Measurements from ENCODE around the gene WFDC1. TPM values are rescaled to one million over a fixed set of nuclear protein-coding genes. Genes with fewer than 3 reads are reported as not detected.

Gene WFDC1
- total and polyA plus RNA-seq, 2 of the 4 experiments (the other 2 are of a cell fraction) = 4.7 to 6.8 TPM

- no peak overlapping the region for H3K9ac ChIP-seq (ENCODE audit: low read depth, low read length)
- no peak overlapping the region for H3K14ac ChIP-seq (replicated peaks; ENCODE audit: low read depth, low read length)
- POLR2A ChIA-PET (ENCODE audit: unreplicated experiment) = no interaction called here
- H3K9me1 ChIP-seq (ENCODE audit: insufficient read depth, low read length) = no peaks in the 10 kb centered on the region
- no peaks in the 10 kb centered on the region for H3K79me1 ChIP-seq (ENCODE audit: low read depth in 1 of 2, low read length in 2 of 2)
- intact Hi-C loops (cut with micrococcal nuclease) = no loop called here
- no peak overlapping the region for H2AK5ac ChIP-seq (ENCODE audit: low read depth, low read length)
- H2AFZ ChIP-seq (replicated peaks; ENCODE audit: low read length, poor library complexity) = no peak overlapping the region
- H4K91ac ChIP-seq (ENCODE audit: insufficient read depth, low read depth, low read length) = no peak overlapping the region
- no peak overlapping the region for H3K23ac ChIP-seq (ENCODE audit: low read depth, low read length)
- in situ Hi-C loops (cut with MboI; ENCODE audit: low sequenced_read_pairs) = no loop called here
- no peak overlapping the region for H2BK15ac ChIP-seq (ENCODE audit: low read depth, low read length)
- no CpG with 5 or more reads among the region's 7 CpGs for WGBS, 2 experiments (ENCODE audit: extremely low coverage in 2 of 2, insufficient read length in 1 of 2)
- no peak overlapping the region for H2BK120ac ChIP-seq (ENCODE audit: low read depth, low read length)
- H4K20me1 ChIP-seq (ENCODE audit: insufficient read depth, low read length) = no peaks in the 10 kb centered on the region
- no peak overlapping the region for H2AK9ac ChIP-seq (replicated peaks; ENCODE audit: low read depth, low read length, poor library complexity)
- H3K27me3 ChIP-seq (ENCODE audit: control insufficient read depth, insufficient read depth, low read length) = peaks cover 59% of the 10 kb centered on the region
- H3K27ac ChIP-seq (ENCODE audit: insufficient read depth, low read length) = no peak overlapping the region
- H3K56ac ChIP-seq (ENCODE audit: extremely low read depth, insufficient read depth, low read length) = no peak overlapping the region
- ATAC-seq (ENCODE audit: low read depth) (no peak), DNase-seq (no peak)
- CTCF ChIA-PET = no interaction called here
- H4K5ac ChIP-seq (ENCODE audit: low read depth, low read length) = no peak overlapping the region
- no peak overlapping the region for H3K4me3 ChIP-seq (ENCODE audit: insufficient read depth, low read depth, low read length)
- no peaks in the 10 kb centered on the region for H3K36me3 ChIP-seq (ENCODE audit: control insufficient read depth, insufficient read depth, low read length)
- no peak overlapping the region for H3K4me2 ChIP-seq (ENCODE audit: low read depth, low read length)
- no peak overlapping the region for H2BK20ac ChIP-seq (ENCODE audit: low read depth, low read length)
- BruUV-seq (replicated peaks) = no TSS peak
- H3K18ac ChIP-seq (ENCODE audit: low read depth, low read length) = no peak overlapping the region
- no peaks in the 10 kb centered on the region for H3K9me3 ChIP-seq (ENCODE audit: control insufficient read depth, insufficient read depth, low read length)
- H3K4ac ChIP-seq (ENCODE audit: low read depth, low read length) = no peak overlapping the region
- H4K8ac ChIP-seq (ENCODE audit: low read depth in 2 of 2, low read length in 2 of 2) = no peak overlapping the region
- H2BK5ac ChIP-seq (ENCODE audit: low read depth, low read length, poor library complexity, severe bottlenecking) = no peak overlapping the region
- no peak for TF ChIP-seq ELK1 (IDR thresholded peaks at IDR 0.05; ENCODE audit: borderline replicate concordance, low read depth, low read length)
- TF ChIP-seq SMC3 (IDR thresholded peaks at IDR 0.05; ENCODE audit: low read depth, low read length) = no peak
- no peak for TF ChIP-seq MAFK (IDR thresholded peaks at IDR 0.05; ENCODE audit: low read depth, low read length)
- no peak for TF ChIP-seq RCOR1 (IDR thresholded peaks at IDR 0.05; ENCODE audit: insufficient replicate concordance, low read length)
- no peak for TF ChIP-seq NFE2L2 (IDR thresholded peaks at IDR 0.05; ENCODE audit: low read depth, low read length)
- no peak for TF ChIP-seq BHLHE40 (IDR thresholded peaks at IDR 0.05; ENCODE audit: low read depth, low read length)
- TF ChIP-seq MAZ (IDR thresholded peaks at IDR 0.05; ENCODE audit: borderline replicate concordance, low read depth, low read length) = no peak
- no peaks in the 10 kb centered on the region for H3K4me1 ChIP-seq (ENCODE audit: control insufficient read depth, insufficient read depth, low read length)
- dilution Hi-C loops (cut with HindIII; ENCODE audit: low sequenced_read_pairs, unreplicated experiment) = no loop called here
Observed at GRCh38 chr16:84378099-84378498, 83.4 kb downstream of the WFDC1 start.

All from IMR-90 (cell line).